SK-N-SH treated with all-trans-retinoic acid at 6 μM for 48 hours (cell line): Measurements from ENCODE around the gene FRAS1.

Experiments
- ATAC-seq: fragments of 200-7000 bp; cut with Tn5 transposase; 3 replicates; pipeline ENCODE4 v1.9.1; 2020; ENCODE audit warnings: mild to moderate bottlenecking, moderate library complexity
- BACH2 ChIP-seq: fragments of 250-450 bp; sonication (Bioruptor Pico); IDR thresholded peaks from 2 replicates; pipeline ENCODE4 v1.9.0; 2021; ENCODE audit warnings: mild to moderate bottlenecking, borderline replicate concordance
- CSDC2 ChIP-seq: fragments of 250-450 bp; sonication (Bioruptor Pico); IDR thresholded peaks from 2 replicates; pipeline ENCODE4 v1.5.0; 2020; ENCODE audit warnings: mild to moderate bottlenecking, moderate library complexity
- ESRRG ChIP-seq: fragments of 250-450 bp; sonication (Bioruptor Pico); IDR thresholded peaks from 2 replicates; pipeline ENCODE4 v1.6.1; 2021; ENCODE audit warnings: mild to moderate bottlenecking
- GLIS3 ChIP-seq: fragments of 250-450 bp; sonication (Bioruptor Pico); IDR thresholded peaks from 2 replicates; pipeline ENCODE4 v1.5.0; 2020; ENCODE audit warnings: mild to moderate bottlenecking, moderate library complexity
- ISL1 ChIP-seq: fragments of 250-450 bp; sonication (Bioruptor Pico); IDR thresholded peaks from 2 replicates; pipeline ENCODE4 v2.1.2; 2022; ENCODE audit warnings: mild to moderate bottlenecking, moderate library complexity
- OSR1 ChIP-seq: fragments of 250-450 bp; sonication (Bioruptor Pico); IDR thresholded peaks from 2 replicates; pipeline ENCODE4 v1.8.0; 2022; ENCODE audit warnings: moderate library complexity, mild to moderate bottlenecking, inconsistent platforms
- PPARA ChIP-seq: fragments of 250-450 bp; sonication (Bioruptor Pico); IDR thresholded peaks from 2 replicates; pipeline ENCODE4 v1.5.0; 2020; ENCODE audit warnings: mild to moderate bottlenecking, borderline replicate concordance
- RARB ChIP-seq: fragments of 250-450 bp; sonication (Bioruptor Pico); IDR thresholded peaks from 2 replicates; pipeline ENCODE4 v1.8.0; 2021; ENCODE audit warnings: mild to moderate bottlenecking, moderate library complexity
- SNAI2 ChIP-seq: fragments of 250-450 bp; sonication (Bioruptor Pico); IDR thresholded peaks from 2 replicates; pipeline ENCODE4 v1.5.0; 2020; ENCODE audit warnings: mild to moderate bottlenecking, moderate library complexity
- TCF4 ChIP-seq: fragments of 250-450 bp; sonication (Bioruptor Pico); IDR thresholded peaks from 2 replicates; pipeline ENCODE4 v1.8.0; 2021; ENCODE audit warnings: mild to moderate bottlenecking, moderate library complexity, borderline replicate concordance
- TOX ChIP-seq: fragments of 250-450 bp; sonication (Bioruptor Pico); IDR thresholded peaks from 2 replicates; pipeline ENCODE4 v1.8.0; 2021; ENCODE audit warnings: mild to moderate bottlenecking, moderate library complexity, borderline replicate concordance
- ZC3H10 ChIP-seq: fragments of 250-450 bp; sonication (Bioruptor Pico); IDR thresholded peaks from 2 replicates; pipeline ENCODE4 v1.5.1; 2021; ENCODE audit warnings: mild to moderate bottlenecking, moderate library complexity
- ZFP3 ChIP-seq: fragments of 250-450 bp; sonication (Bioruptor Pico); IDR thresholded peaks from 2 replicates; pipeline ENCODE4 v1.5.0; 2020; ENCODE audit warnings: mild to moderate bottlenecking, moderate library complexity
- ZFP30 ChIP-seq: fragments of 450-650 bp; formaldehyde crosslinking; IDR thresholded peaks from 2 replicates; pipeline ENCODE4 v1.5.0; 2022; ENCODE audit warnings: mild to moderate bottlenecking, moderate library complexity
- ZNF565 ChIP-seq: fragments of 450-650 bp; formaldehyde crosslinking; conservative IDR thresholded peaks from 2 replicates; pipeline ENCODE4 v1.5.0; 2020; ENCODE audit warnings: low read depth, mild to moderate bottlenecking, moderate library complexity
- ZNF70 ChIP-seq: fragments of 450-650 bp; formaldehyde crosslinking; IDR thresholded peaks from 2 replicates; pipeline ENCODE4 v1.5.0; 2020; ENCODE audit warnings: mild to moderate bottlenecking, moderate library complexity
- ZNF8 ChIP-seq: fragments of 450-650 bp; formaldehyde crosslinking; IDR thresholded peaks from 2 replicates; pipeline ENCODE4 v1.5.0; 2020; ENCODE audit warnings: mild to moderate bottlenecking, moderate library complexity
- TF ChIP-seq, protein P1 (sequence below): fragments of 250-450 bp; sonication (Bioruptor Pico); IDR thresholded peaks from 2 replicates; pipeline ENCODE4 v1.8.0; 2021; ENCODE audit warnings: low read depth, mild to moderate bottlenecking, moderate library complexity, borderline replicate concordance
- TF ChIP-seq, protein P2 (sequence below): fragments of 250-450 bp; sonication (Bioruptor Pico); IDR thresholded peaks from 2 replicates; pipeline ENCODE4 v1.5.0; 2020; ENCODE audit warnings: mild to moderate bottlenecking, moderate library complexity
- TF ChIP-seq, protein P3 (sequence below): fragments of 250-450 bp; sonication (Bioruptor Pico); IDR thresholded peaks from 2 replicates; pipeline ENCODE4 v1.5.1; 2020; ENCODE audit warnings: low read depth, mild to moderate bottlenecking, moderate library complexity
- TF ChIP-seq, protein P4 (sequence below): fragments of 250-450 bp; sonication (Bioruptor Pico); IDR thresholded peaks from 2 replicates; pipeline ENCODE4 v1.5.1; 2021; ENCODE audit warnings: mild to moderate bottlenecking, moderate library complexity

Gene FRAS1

DNA sequence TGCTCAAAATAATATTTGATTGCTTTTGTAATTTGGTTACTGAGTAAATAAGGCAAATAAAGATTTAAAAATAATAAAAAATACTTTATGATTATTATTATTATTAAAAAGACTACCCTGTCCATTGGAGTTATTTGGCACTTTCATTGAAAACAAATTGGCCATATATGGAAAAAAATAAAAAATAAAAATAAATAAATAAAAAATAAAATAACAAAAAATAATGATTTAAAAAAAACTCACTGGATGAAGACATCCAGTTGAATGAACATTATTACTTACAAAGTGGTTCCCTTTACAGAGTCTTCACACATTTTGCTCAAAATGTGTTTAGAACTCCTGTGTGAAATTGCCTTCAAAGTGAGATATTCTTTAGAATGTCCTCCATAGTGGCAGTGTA, 353.1 kb downstream of the FRAS1 start (continued):
- TF ChIP-seq GLIS3 (CRISPR knock-in tag) = no peak
- no peak for TF ChIP-seq ZFP30 (CRISPR knock-in tag)
- no peak for TF ChIP-seq BACH2 (CRISPR knock-in tag)

DNA sequence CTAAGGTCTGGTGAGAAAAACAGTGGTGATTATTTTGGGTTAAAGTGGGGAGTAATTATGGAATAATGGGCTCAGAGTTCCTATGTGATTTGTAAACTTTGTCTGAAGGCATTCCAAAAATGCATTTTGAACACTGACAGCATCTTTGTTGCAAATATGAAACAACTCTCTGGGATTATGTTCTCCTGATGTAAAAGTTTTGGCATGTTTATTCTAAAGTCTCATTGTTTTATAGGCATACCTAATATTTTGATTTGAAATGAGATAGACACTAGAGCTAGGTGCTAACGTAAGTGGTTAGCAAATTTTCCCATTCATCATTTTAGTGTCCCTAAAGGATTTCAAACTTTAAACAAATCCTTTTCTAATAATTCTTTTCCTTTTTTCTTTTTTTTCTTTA, 353.6 kb downstream of the FRAS1 start:
- no peak; the same call in 1 of the 3 replicates for ATAC-seq
- TF ChIP-seq ZNF565 (CRISPR knock-in tag) (no peak), ISL1 (CRISPR knock-in tag) (peak; percentile 37), TCF4 (CRISPR knock-in tag) (no peak), TOX (CRISPR knock-in tag) (no peak)
- TF ChIP-seq, all 23 proteins: peak for 1

DNA sequence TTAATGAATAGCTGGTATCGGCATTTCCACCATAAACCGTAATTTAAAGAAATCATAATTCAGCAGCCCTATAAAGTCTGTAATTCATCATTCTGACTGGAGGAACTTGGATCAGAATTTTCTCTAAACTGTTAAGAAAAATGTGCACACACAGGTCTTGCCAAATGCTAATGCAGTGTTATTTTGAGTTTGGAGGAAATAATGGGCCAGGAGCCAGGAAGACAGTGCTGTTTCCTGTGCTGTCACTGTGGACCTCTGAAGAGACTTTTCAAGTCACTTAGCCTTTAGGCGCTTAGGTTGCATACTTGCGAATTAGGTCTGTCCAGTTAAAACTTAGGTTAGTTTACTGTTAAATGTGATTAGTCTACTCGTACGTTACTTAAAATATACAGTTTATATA, 357.0 kb downstream of the FRAS1 start:
- ATAC-seq = peak; percentile 82
- TF ChIP-seq CSDC2 (CRISPR knock-in tag) (no peak), ISL1 (CRISPR knock-in tag) (peak; percentile 50)
- TF ChIP-seq, all 23 proteins: peak for 1

DNA sequence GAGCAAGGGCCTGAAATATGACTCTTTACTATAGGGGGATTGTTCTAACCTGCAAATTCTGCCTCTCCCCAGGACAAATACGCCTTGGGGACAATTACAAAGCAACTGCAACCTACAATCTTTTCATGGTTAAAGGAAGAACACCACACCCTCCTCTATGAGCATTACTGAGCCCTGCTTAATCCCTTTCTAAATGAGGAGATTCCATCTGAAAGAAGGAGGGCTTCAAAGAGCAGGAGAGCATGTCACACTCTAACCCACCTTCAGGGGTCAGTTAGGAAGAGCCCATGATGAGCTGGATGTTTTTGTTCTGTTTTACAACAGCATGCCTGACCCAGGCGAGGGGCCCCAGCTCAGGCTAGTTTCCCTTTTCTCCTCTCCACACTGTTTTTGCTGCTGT, 360.5 kb downstream of the FRAS1 start:
- TF ChIP-seq PPARA (CRISPR knock-in tag) (no peak), ESRRG (no peak)

DNA sequence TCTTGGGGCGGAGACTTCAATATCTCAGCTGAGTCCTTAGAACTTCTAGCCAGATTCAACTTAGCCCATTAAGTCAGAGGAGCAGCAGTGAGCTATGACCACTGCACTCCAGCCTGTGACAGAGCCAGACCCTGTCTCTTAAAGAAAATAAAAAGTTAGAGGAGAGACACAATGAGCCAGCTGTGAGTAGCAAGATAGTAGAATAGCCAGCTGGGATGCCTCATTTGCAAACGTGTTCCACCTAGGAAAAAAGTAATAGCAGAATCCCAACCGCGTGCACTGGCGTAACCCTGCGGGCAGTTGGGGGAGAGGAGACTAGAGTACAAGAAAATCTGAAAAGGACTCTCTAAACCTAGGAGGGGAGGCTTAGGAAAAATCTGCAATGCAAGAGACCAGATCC, 361.3 kb downstream of the FRAS1 start:
- TF ChIP-seq ESRRG = no peak
- TF ChIP-seq, protein P1, sequence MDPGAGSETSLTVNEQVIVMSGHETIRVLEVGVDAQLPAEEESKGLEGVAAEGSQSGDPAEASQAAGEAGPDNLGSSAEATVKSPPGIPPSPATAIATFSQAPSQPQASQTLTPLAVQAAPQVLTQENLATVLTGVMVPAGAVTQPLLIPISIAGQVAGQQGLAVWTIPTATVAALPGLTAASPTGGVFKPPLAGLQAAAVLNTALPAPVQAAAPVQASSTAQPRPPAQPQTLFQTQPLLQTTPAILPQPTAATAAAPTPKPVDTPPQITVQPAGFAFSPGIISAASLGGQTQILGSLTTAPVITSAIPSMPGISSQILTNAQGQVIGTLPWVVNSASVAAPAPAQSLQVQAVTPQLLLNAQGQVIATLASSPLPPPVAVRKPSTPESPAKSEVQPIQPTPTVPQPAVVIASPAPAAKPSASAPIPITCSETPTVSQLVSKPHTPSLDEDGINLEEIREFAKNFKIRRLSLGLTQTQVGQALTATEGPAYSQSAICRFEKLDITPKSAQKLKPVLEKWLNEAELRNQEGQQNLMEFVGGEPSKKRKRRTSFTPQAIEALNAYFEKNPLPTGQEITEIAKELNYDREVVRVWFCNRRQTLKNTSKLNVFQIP (CRISPR knock-in tag) = no peak
- no peak for TF ChIP-seq SNAI2 (CRISPR knock-in tag)
- TF ChIP-seq, protein P2, sequence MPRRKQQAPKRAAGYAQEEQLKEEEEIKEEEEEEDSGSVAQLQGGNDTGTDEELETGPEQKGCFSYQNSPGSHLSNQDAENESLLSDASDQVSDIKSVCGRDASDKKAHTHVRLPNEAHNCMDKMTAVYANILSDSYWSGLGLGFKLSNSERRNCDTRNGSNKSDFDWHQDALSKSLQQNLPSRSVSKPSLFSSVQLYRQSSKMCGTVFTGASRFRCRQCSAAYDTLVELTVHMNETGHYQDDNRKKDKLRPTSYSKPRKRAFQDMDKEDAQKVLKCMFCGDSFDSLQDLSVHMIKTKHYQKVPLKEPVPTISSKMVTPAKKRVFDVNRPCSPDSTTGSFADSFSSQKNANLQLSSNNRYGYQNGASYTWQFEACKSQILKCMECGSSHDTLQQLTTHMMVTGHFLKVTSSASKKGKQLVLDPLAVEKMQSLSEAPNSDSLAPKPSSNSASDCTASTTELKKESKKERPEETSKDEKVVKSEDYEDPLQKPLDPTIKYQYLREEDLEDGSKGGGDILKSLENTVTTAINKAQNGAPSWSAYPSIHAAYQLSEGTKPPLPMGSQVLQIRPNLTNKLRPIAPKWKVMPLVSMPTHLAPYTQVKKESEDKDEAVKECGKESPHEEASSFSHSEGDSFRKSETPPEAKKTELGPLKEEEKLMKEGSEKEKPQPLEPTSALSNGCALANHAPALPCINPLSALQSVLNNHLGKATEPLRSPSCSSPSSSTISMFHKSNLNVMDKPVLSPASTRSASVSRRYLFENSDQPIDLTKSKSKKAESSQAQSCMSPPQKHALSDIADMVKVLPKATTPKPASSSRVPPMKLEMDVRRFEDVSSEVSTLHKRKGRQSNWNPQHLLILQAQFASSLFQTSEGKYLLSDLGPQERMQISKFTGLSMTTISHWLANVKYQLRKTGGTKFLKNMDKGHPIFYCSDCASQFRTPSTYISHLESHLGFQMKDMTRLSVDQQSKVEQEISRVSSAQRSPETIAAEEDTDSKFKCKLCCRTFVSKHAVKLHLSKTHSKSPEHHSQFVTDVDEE = no peak
- TF ChIP-seq BACH2 (CRISPR knock-in tag) = no peak
- TF ChIP-seq ZNF8 (CRISPR knock-in tag) = no peak
- TF ChIP-seq ZC3H10 = no peak
- no peak for TF ChIP-seq ZFP3 (CRISPR knock-in tag)
- TF ChIP-seq ZNF565 (CRISPR knock-in tag) = no peak
- TF ChIP-seq ISL1 (CRISPR knock-in tag) = no peak
- TF ChIP-seq ZNF70 (CRISPR knock-in tag) = no peak
- TF ChIP-seq RARB (CRISPR knock-in tag) = no peak
- no peak for TF ChIP-seq ZFP30 (CRISPR knock-in tag)
- no peak for TF ChIP-seq TOX (CRISPR knock-in tag)
- TF ChIP-seq PPARA (CRISPR knock-in tag) = no peak
- TF ChIP-seq, protein P3, sequence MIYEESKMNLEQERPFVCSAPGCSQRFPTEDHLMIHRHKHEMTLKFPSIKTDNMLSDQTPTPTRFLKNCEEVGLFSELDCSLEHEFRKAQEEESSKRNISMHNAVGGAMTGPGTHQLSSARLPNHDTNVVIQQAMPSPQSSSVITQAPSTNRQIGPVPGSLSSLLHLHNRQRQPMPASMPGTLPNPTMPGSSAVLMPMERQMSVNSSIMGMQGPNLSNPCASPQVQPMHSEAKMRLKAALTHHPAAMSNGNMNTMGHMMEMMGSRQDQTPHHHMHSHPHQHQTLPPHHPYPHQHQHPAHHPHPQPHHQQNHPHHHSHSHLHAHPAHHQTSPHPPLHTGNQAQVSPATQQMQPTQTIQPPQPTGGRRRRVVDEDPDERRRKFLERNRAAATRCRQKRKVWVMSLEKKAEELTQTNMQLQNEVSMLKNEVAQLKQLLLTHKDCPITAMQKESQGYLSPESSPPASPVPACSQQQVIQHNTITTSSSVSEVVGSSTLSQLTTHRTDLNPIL (CRISPR knock-in tag) = no peak
- TF ChIP-seq, protein P4, sequence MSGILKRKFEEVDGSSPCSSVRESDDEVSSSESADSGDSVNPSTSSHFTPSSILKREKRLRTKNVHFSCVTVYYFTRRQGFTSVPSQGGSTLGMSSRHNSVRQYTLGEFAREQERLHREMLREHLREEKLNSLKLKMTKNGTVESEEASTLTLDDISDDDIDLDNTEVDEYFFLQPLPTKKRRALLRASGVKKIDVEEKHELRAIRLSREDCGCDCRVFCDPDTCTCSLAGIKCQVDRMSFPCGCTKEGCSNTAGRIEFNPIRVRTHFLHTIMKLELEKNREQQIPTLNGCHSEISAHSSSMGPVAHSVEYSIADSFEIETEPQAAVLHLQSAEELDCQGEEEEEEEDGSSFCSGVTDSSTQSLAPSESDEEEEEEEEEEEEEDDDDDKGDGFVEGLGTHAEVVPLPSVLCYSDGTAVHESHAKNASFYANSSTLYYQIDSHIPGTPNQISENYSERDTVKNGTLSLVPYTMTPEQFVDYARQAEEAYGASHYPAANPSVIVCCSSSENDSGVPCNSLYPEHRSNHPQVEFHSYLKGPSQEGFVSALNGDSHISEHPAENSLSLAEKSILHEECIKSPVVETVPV (CRISPR knock-in tag) = no peak
- no peak for TF ChIP-seq OSR1 (CRISPR knock-in tag)
- no peak for ATAC-seq

More for the DNA sequence above, 360.5 kb downstream of the FRAS1 start:
- ATAC-seq = no peak
